VCaP (cell line): ENCODE results near the gene RPS6KA2.

Source experiments
- H3K27ac ChIP-seq: fragments of 450-650 bp; 2 replicates; pipeline ENCODE4 v1.5.1; 2017
- CTCF ChIP-seq: fragments of 450-650 bp; conservative IDR thresholded peaks from 2 replicates; pipeline ENCODE4 v1.5.1; 2017; ENCODE audit warnings: mild to moderate bottlenecking, moderate library complexity

The RPS6KA2 gene

GRCh38 chr6:166570929-166571713, 55.9 kb downstream of the RPS6KA2 start:
- no peak for TF ChIP-seq CTCF
- H3K27ac ChIP-seq: no peak overlapping the region

GRCh38 chr6:166569206-166569605, 57.8 kb downstream of the RPS6KA2 start:
- no peak for TF ChIP-seq CTCF
- no peak overlapping the region for H3K27ac ChIP-seq

GRCh38 chr6:166567813-166568212, 59.2 kb downstream of the RPS6KA2 start:
- no peak overlapping the region for H3K27ac ChIP-seq
- no peak for TF ChIP-seq CTCF

GRCh38 chr6:166567107-166567506, 59.9 kb downstream of the RPS6KA2 start:
- TF ChIP-seq CTCF: no peak
- no peak overlapping the region for H3K27ac ChIP-seq

- no peak for TF ChIP-seq CTCF
- H3K27ac ChIP-seq: no peak overlapping the region
Measured at GRCh38 chr6:166566026-166567011, 60.7 kb downstream of the RPS6KA2 start.

- H3K27ac ChIP-seq: no peak overlapping the region
- no peak for TF ChIP-seq CTCF
Measured at GRCh38 chr6:166565084-166565967, 61.7 kb downstream of the RPS6KA2 start.
